ENCODE results near the gene FOLH1.
"Not testable (repeated sequence)": the region's sequence is repeated elsewhere in the genome, so short reads cannot be mapped to it uniquely, and the experiment has no call there.

- not testable (repeated sequence) for TF ChIP-seq E2F4 (CRISPR knock-in tag; IDR thresholded peaks at IDR 0.05; ENCODE audit: borderline replicate concordance, low read depth); USF2 (CRISPR knock-in tag; IDR thresholded peaks at IDR 0.05); ESRRA (CRISPR knock-in tag; IDR thresholded peaks at IDR 0.05; ENCODE audit: borderline replicate concordance); CREM (CRISPR knock-in tag; IDR thresholded peaks at IDR 0.05); CTCF (IDR thresholded peaks at IDR 0.05)
Measured at GRCh38 chr11:49169579-49169978, 38.8 kb downstream of the FOLH1 start.

Data from WTC11 (cell line).